ENCODE data around the gene TEX35.
"Not testable (repeated sequence)": the region's sequence is repeated elsewhere in the genome, so short reads cannot be mapped to it uniquely, and the experiment has no call there.

- TF ChIP-seq CTCF, POLR2A (IDR thresholded peaks at IDR 0.05): not testable (repeated sequence)
Measured at GRCh38 chr1:178558816-178559215, 45.9 kb downstream of the TEX35 start.

Data from testis (tissue), 2 donors.